Suprapubic skin (tissue), 3 donors: Measurements from ENCODE around the gene CEP295NL.

Experiments used
- POLR2A ChIP-seq, 2 donors: fragments of 450-650 bp; IDR thresholded peaks; one replicate each; pipeline ENCODE4 v1.6.1; 2017; ENCODE audit warnings: antibody characterized with exemption in 2 of 2, mild to moderate bottlenecking in 2 of 2, moderate library complexity in 2 of 2
- TF ChIP-seq, protein P1 (sequence below), 2 donors: fragments of 200-600 bp in 1 of 2; fragments of 450-650 bp in 1 of 2; sonication (generic) in 1 of 2; IDR thresholded peaks; one replicate each; pipeline ENCODE4 v1.5.1; 2016 to 2019; ENCODE audit warnings: antibody characterized with exemption in 2 of 2, mild to moderate bottlenecking in 1 of 2, moderate library complexity in 1 of 2

DNA sequence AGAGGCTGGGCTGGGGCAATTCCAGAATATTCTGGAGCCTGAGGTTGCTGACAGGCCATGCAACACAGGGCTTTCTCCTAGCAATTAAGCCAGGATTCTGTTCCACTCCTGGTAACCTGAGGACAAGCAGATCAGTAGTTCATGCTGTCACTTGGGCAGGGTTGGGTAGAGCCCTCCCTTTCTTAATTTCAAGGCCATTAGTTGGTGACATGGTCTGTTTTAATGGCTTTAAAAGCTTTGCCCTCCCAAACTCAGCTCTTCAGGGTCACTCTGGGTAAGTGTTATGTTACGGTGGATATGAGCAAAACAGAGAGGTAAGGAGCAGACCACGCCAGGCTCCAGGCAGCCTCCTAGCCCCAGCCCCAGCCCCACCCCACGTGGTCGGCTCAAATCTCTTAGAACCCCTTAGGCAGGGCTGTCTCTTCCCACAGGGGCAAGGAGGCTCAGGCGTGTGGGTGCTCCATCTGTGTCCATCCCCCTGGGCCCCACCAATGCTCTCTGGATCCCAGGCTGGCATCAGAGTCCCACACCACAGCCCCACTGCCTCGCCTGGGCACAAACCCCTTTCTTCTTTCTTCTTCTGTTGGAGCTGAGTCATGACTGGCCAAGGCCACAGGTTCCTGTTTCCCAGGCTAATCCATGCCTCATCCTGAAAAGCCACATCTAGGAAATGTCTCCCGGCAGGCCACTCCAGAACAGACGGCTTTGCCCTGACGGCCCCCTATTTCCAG, 27.5 kb downstream of the CEP295NL start:
- no peak for TF ChIP-seq POLR2A (IDR thresholded peaks at IDR 0.05)
- TF ChIP-seq, protein P1, sequence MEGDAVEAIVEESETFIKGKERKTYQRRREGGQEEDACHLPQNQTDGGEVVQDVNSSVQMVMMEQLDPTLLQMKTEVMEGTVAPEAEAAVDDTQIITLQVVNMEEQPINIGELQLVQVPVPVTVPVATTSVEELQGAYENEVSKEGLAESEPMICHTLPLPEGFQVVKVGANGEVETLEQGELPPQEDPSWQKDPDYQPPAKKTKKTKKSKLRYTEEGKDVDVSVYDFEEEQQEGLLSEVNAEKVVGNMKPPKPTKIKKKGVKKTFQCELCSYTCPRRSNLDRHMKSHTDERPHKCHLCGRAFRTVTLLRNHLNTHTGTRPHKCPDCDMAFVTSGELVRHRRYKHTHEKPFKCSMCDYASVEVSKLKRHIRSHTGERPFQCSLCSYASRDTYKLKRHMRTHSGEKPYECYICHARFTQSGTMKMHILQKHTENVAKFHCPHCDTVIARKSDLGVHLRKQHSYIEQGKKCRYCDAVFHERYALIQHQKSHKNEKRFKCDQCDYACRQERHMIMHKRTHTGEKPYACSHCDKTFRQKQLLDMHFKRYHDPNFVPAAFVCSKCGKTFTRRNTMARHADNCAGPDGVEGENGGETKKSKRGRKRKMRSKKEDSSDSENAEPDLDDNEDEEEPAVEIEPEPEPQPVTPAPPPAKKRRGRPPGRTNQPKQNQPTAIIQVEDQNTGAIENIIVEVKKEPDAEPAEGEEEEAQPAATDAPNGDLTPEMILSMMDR (IDR thresholded peaks at IDR 0.05) = no peak
